Forelimb muscle (tissue), 1 donor: Measurements from ENCODE around the gene KL. TPM values are rescaled to one million over a fixed set of nuclear protein-coding genes. Genes with fewer than 3 reads are reported as not detected.
A peak's percentile ranks its signal among the peaks of the same experiment; 100 is the strongest.

Source experiments
- DNase-seq: peaks from one replicate; pipeline ENCODE4 v3.0.0-alpha.2; 2013; ENCODE audit warnings: low read depth
- polyA plus RNA-seq: library from polyadenylated mRNA; unstranded; fragments of 120-200 nt; gene quantifications from one replicate; pipeline ENCODE4 v1.2.1, GENCODE V29; 2013; ENCODE audit not compliant: insufficient read length

KL gene
- polyA plus RNA-seq, 1 donor, result 2.5 TPM

DNA sequence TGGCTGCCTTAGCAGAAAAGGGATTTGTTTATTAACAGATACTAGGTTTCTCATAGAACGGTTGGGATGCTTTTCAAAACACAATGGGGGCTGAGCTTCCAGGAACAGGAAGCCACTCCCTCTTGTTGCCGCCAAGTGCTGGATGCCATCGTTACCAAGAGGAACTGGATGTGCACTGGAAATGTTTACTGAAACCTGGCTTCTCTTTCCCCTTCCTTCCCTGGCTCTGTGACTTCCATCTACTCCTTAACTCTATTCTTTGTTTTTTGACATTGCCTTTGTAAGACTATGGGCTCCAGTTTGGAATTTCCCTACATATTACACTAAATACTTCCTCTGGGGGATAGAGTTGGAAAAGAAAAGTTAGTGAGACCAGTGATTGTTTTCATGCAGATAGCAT is 11.7 kb upstream of the KL start:
- no peak for DNase-seq

DNA sequence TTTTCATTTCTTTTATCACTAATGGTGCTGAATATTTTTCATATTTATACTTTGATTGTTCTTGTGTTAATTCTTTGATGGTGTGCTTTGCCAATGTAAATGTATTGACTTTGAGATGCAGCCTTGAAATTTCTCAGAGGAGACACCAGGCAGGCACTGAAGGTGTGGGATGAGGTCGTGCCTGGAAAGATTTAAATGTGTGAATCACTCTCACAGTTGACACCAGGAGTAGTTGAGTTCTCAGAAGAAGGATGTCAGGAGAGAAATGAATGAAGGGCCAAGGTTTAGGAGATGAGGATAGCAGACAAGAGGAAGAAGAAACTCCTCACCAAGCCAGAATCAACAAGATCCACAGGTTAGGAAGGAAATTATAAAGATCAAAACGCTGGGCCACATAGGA is 10.1 kb upstream of the KL start:
- DNase-seq, result no peak

DNA sequence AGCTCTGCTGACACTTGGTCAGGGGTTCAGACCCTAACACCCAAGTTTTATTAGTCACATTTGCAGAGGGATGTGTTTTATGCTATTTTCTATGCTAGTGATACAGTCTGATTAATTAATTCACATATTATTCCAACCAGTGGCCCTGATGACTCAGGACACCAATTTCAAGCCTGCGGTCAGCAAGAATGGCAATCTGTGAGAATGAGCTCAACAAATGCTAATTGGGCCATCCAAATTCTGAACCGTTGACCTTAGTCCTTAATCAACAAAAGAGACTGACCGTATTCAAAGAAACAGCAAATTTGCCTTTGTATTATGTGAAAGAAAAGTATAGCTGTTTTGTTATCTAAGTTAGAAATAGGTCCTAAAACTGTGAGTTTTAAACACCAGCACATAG is 9.6 kb upstream of the KL start:
- no peak for DNase-seq

DNA sequence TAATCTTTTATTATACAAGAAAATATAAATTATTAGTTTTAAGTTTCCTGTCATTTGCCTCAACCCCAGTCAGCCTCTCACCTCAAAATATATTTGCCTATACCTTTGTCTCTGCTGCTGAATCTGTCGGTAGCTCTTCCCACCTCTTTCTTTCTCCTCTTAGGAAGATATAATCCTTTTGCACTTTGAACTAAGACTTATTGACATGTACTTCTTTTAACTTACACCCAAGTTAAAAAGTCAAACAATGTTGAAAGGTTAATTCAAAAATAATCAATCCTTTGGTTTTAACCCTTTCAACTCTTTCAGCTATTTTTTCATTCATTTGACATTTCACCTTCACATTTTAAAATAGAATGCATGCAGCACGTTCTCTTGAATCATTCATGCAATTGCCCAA is 9.0 kb upstream of the KL start:
- no peak for DNase-seq

DNA sequence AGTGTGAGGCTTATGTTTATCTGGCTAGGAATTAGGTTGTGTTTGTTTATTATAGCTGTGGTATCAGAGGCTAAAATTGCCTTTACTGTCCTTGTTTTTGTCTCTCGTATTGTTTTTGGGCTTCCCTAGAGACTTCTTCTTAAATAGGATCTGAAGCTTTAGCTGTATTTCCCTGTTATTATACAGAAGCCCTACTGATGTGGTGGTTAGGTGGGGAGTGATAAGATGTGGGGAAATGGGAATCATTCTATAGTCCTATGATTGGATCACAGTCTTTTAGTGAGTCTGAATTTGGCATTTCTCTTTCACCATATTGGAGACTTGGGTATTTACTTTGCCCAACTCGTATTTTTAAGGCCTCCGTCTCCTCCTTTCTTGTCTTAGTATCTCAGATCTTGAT is 8.3 kb upstream of the KL start:
- DNase-seq, result no peak

DNA sequence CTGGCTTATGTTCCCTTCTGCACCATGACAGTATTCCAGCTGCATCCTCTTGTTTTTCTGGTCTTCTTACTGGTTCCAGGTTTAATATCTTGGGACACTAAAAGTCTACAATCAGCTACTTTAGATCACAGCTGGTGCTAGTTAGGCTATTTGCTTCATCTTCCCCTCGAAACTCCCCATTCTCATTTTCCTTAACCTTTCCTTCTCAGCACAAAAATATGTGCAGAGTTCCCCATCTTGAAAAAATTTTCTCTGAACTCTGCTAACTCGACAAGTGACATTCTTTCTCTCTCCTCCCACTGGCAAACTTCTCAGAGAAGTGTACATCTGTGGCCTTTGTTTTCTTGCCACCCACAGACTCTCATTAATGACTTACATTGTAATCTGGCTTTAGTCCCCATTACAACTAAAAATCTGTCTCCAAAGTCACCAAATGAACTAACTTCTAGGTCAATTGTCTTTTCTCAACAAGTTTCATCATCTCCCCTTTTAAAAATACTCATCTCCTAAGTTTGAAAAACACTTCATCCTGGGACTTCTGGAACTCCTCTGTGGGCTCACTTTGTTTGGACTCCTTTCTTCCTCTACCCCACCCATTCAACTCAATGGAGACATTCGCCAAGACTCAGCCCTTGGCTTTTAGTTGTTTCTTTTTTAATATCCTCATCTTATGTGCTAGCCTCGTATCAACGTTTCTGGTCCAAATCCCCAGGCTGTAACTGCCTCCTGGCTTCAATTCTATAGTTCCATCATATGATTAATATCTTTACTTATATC is 7.1 kb upstream of the KL start:
- DNase-seq, result peak; percentile 75

DNA sequence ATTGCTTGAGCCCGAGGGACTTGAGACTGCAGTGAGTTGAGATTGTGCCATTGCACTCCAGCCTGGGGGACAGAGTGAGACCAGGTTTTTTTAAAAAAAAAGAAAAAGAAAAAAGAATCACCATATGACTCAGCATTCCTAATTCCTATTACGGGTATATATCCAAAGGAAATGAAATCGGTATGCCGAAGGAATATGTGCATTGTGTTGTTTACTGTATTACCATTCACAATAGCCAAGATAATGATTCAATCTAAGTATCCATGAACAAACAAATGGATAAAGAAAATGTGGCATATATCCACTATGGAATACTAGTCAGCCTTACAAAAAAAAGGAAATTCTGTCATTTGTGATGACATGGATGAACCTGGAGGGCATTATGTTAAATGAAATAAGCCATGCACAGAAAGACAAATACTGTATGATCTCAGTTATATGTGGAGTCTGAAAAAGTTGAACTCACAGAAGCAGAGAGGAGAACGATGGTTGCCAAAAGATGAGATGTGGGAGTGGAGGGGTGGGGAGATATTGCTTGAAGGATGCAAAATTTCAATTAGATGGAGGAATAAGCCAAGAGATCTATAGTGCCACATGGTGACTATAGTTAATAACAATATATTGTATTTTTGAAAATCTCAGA is 4.3 kb upstream of the KL start:
- no peak for DNase-seq

DNA sequence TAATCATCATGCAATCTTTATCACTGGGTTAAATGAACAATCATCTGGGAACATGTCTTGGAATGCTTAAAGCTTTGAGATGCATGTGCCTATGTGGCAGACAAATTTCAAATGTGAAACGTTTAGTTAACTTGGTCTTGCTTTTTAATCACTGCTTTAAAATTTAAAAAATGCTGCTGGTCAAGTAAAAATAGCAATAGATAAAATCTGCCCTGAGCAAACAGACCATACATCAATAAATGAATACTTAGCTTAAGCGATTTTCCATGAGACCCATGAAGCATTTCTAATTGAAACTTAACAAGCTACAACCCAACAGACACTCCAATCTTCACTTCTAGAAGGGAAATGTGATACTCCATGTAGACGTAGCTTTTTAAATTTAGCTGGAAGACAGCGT is 1.9 kb upstream of the KL start:
- DNase-seq, result no peak

DNA sequence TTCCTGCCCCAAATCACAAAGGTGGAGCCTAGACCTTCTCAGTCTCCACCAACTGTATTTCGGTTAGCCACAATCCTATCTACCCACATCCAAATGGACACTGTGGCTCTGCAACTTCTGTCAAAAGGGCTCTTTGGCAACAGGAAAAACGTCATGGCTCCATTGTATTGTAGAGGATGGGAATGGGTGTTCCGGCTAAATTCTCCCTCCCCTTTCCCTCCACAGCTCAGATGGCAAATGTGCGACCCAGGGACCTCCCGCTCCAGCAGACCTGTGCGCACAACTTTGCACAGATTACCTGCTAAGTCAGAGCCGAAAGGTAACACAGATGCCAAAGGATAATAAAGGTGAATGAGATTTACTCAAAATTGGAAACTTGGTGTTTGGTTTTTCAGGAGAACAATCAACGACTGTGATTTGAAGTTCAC is 968 bp upstream of the KL start:
- DNase-seq, result no peak

DNA sequence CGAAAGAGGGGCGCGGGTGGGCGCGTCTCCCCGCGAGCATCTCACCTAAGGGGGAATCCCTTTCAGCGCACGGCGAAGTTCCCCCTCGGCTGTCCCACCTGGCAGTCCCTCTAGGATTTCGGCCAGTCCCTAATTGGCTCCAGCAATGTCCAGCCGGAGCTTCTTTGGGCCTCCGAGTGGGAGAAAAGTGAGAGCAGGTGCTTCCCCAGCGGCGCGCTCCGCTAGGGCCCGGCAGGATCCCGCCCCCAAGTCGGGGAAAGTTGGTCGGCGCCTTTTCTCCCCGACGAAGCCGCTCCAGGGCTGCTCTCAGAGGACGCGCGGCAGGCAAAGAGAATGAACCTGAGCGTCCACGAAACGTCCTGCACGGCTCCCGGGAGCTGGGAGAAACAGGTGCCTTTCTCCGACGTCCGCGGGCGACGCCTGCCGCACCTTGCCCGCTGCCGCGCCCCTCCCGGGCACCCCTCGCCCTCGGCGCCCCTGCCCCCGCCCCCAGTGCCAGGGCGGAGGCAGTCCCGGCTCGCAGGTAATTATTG is 366 bp upstream of the KL start:
- no peak for DNase-seq

DNA sequence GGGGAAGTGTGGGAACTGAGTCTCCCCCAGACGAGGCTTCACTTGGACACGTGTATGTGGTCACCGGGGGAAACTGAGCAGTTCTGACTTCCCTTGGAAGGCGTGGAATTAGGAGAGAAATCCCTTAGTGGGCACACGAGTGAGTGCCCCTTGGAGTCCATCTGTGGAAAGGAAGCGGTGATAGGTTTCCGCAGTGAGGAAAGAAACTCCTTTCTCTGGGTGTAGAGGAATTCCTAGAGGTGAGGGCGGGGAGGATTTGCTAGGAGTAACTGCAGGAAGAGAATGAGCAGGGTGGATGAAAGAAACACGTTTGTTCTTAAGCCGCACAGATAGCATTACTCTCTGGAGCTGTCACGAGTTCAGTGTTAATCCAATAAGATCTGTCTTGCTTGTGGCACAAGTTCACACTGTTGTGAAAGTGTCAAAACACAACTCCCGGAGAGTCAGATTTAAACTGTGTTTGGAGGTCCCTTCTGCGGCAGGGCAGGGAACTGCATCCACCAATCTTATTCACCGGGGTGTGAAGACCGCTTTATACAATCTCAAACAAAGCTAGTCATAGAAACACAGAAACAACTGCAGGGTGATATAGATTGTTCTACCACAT is 1.2 kb downstream of the KL start:
- no peak for DNase-seq

DNA sequence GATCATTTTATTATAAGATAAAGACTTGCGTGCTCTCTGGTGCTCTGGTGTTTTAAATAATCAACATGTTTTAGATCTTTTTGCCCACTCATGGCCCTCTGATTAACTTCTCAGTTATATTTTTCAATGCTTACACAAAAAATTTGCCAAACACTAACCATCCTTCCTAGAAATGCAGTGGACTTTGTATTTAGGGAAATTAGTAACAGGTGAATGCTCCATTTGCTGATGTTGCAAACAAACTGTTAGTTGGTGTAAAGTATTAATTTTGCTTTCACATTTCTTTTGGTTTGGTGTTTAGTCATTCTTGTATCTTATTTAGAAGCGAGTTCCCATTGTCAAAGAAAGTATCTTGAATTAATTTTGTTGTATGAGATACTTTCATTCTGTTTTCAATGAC is 2.7 kb downstream of the KL start:
- no peak for DNase-seq

DNA sequence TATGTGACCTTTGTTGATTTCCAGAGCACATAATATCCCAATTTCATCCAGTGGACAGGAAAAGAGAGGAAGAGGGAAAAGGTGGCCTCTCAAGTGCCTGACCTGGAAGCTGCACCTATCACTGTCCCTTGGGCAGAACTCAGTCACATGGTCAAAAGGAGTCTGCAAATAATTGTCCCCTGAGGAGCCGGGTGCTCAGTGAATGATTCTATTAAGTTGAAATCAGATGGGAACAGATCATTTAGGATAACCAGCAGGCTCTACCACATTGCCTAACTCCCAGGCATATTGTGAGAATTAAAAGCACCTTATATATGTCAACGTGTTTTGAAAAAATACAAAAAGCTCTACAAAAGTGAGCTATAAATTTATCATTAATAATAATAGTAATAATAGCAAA is 6.8 kb downstream of the KL start:
- DNase-seq, result no peak

DNA sequence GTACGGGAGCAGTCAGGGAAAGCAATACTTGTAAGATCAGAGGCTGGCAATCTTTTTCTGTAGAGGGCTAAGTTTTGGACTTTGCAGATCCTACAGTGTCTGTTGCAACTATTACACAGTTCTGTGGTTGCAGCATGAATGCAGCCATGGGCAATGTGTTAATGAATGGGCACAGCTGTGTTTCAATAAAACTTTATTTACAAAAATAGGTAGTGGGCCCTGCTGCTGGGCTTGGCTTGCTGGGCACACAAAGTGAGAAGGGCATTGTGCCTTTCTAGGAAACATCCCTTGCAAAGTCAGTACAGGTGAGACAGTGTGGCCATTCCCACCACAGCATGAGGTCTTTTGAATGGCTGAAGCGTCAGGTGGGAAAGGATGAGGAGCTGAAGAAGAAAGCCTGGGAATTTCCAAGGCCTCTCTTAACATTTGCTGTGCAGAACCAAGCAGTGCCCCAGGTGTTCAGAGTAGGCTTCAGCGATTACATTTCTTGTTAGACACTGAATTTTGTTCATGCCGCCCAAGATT is 9.1 kb downstream of the KL start:
- no peak for DNase-seq

DNA sequence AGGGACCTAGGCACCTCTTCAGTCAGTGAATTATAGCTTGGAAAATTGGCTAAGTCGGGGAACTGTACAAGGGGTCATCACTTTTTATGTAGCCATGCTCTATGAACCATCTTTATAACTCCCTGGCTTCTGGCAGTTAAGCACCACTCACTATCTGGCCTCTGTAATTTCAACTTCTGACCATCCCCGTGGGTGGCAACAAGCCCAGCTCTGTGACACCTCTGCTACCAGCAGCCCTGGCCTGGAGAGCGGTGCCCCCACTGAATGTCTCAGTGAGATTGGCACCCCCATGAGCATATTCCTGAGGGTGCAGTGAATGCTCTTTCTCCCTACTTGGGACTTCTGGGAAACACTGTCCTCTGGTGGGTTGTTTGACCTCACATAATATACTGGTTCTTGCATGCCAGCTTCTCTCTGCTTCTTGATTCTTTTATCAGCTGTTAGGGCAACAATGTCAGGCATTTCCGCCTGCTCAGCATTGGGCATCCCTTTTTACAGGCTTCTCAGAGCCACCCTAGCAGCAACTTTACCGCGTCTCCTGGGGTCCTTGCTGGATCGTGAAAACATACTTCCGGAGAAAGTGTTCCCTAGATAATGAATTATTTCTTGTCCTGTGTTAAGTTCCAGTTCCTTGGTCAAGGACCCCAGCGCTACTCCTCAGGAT is 10.4 kb downstream of the KL start:
- DNase-seq, result no peak

DNA sequence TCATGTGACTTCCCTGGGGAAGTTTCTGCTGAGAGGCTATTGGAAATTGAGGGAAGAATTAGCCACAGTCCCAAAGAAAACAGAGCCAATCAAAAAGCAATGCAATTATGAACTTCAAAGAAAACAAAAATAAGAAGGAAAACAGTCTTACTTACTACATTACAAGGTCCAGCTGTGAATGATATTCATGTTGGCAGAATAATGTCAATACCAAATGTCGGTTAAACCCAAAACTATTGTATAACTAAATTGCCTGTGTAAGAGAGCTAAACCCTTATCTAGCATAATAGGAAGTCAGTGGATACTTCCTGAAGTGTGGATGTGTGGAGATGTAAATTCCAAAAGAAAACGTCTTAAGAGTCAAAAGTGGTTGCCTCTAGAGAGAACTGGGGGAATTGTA is 12.4 kb downstream of the KL start:
- no peak for DNase-seq

DNA sequence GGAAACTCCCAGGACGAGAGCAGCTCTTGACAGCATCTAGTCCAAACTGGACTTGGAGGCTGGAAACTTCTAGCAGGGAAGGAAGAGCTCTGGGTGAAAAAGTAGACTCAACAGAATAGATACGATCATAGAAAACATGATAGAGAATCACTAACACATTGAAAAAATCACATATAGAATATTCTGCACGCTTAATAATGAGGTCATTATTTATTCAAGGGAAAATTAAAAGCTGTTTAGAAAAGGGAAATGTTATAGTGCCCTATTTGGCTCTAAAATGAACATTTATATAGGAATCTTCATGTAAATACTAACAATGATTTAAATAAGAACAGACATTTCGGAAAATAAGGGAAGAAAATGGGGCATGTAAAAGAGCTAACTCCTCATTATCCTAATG is 15.1 kb downstream of the KL start:
- DNase-seq, result no peak

DNA sequence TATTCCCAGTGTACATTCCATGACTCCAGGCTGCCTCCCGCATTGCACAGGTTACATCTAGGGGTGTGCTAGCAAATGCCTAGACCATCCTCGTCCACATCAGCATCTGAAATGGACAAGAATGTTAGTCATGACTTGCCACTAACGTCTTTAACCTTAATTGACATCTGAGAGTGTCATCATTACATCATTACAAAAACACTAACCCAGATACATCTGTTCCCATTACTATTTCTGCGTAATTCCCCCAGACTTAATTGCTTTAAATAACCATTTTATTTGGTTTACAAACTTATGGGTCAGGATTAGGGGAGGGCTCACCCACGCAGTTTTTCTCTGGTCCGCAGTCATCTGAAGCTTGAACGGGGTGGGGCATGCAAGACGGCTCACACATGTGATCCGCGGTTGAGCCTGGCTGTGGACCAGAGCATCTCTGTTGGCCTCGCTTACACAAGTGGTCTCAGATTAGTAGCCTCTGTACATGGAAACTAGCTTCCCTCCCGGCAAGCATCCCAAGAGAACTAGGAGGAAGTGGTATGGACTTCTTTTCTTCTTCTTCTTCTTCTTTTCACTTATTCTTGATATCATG is 15.9 kb downstream of the KL start:
- DNase-seq, result no peak

DNA sequence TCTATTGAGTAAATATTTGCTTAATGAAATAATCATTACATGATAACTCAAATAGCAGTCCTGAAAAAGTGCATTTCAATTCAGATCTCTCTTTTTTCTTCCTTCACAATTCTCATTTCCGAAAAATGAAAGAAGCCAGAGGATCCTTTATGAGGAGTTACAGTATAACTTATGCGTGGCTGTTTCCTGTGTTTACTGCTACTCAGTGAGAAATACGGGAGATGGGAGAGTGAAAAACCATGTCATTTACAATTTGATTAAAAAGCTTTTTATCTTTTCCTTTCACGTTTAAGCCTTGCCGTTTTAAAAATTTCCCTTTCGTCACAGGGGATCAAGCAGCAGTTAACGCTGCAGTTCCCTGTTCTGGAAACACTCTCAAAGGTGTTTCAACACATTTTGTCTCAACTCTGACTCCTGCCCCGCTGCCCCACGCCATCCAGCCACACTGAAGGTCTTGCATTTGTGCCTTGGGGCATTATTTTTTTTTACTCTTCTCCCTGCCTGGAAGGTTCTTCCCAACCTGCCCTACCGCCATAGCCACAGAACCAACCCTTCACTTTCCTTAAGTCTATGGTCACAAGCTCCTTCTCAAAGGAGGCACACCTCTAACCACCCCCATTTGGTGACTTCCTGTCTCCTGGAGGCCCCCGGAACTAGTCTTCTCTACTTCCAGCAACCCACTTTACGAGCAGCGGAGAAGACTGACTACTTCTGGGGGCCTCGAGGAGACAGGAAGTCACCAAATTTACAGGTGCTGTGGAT is 17.0 kb downstream of the KL start:
- DNase-seq, result no peak

DNA sequence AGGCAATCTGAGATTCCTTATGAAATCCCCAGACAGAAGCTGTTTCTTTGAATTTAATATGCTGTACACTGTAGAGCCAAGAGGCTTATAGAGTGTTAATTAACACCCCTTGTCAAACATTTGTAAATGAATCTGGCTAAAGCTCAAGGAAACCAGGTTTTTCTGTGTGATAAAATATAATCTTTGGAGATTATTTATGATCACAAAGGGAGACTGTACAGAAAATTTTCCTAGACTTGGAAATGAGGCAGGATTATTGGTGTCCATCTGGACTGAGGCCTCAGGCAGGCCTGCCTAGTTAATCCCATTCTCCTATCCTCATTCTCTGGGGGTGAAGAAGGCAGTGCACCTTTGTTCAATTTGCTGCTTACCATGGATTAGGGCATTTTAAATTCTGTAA is 17.8 kb downstream of the KL start:
- no peak for DNase-seq

DNA sequence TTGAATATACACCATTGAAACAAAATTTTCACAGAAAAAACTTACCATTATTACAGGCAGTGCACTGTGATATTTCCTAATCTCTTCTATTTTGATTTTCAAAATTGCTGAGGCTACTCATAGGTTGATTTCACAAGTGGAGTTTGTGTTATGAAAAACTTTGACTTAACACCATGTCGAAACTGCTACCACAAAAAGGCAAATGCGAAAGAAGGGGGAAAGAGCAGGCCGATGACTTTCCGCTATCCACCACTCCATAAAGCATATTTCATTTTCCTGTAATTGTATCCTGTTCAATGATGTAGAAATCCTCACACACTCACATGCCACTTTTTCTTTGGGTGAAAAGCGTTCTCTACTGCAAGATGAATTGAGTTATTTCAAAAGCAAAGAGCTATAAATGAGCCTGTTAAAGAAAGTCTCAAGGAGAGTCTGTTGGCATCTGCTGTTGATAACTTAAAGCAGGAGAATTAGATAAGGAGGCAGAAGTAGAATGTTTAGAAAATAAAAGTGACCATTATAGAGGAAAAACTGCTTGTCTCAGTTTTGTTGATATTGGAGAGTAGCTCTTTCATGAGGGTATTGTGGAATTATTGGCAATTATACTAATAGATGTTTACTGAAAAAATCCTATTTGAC is 18.8 kb downstream of the KL start:
- DNase-seq, result no peak
